Common myeloid progenitor, CD34-positive (primary cell): ENCODE measurements around the gene FUS.

ENCODE experiments used
- CTCF ChIA-PET: fragments of 350-600 bp; sonication (Branson Sonifier 250); formaldehyde crosslinking; loops from one replicate; lab custom pipeline; 2021; ENCODE audit warnings: antibody characterized with exemption; lab: Charles Lee
- POLR2A ChIA-PET: fragments of 350-600 bp; sonication (Branson Sonifier 250); formaldehyde crosslinking; loops from one replicate; lab custom pipeline; 2021; ENCODE audit warnings: antibody characterized with exemption; lab: Charles Lee
- DNase-seq, 3 donors: peaks; one replicate each; pipeline versions ENCODE4 v3.0.0 to v3.0.0-alpha.2; 2013
- H3K27ac ChIP-seq, 2 experiments: 1 replicate in 1 of 2; 2 replicates in 1 of 2; pipeline ENCODE4 v1.7.0; 2013; ENCODE audit warnings: inconsistent platforms in 2 of 2, low read length in 2 of 2, mild to moderate bottlenecking in 2 of 2, low read depth in 1 of 2, moderate library complexity in 1 of 2; ENCODE audit not compliant: severe bottlenecking in 2 of 2, insufficient read depth in 1 of 2, poor library complexity in 1 of 2
- H3K27me3 ChIP-seq, 5 experiments: replicated peaks in 2 of 5; 1 replicate in 3 of 5; 2 replicates in 2 of 5; pipeline versions ENCODE4 v1.6.1 to v1.7.0; 2013; ENCODE audit warnings: low read length in 4 of 5, mild to moderate bottlenecking in 2 of 5, moderate library complexity in 2 of 5, inconsistent platforms in 1 of 5; ENCODE audit not compliant: insufficient read depth in 5 of 5, control insufficient read depth in 4 of 5
- H3K36me3 ChIP-seq, 4 experiments: 1 replicate in 2 of 4; 2 replicates in 2 of 4; pipeline versions ENCODE4 v1.6.1 to v1.7.0; 2013; ENCODE audit warnings: low read length in 3 of 4, control low read depth in 1 of 4, mild to moderate bottlenecking in 1 of 4; ENCODE audit not compliant: control insufficient read depth in 4 of 4, insufficient read depth in 4 of 4
- H3K4me1 ChIP-seq, 4 experiments: 1 replicate in 3 of 4; 2 replicates in 1 of 4; pipeline versions ENCODE4 v1.6.1 to v1.7.1; 2013; ENCODE audit warnings: low read length in 3 of 4, mild to moderate bottlenecking in 3 of 4, control low read depth in 1 of 4, inconsistent platforms in 1 of 4, moderate library complexity in 1 of 4; ENCODE audit not compliant: control insufficient read depth in 4 of 4, insufficient read depth in 4 of 4; ENCODE audit errors: control extremely low read depth in 1 of 4
- H3K4me3 ChIP-seq, 7 experiments: 1 replicate in 4 of 7; 2 replicates in 3 of 7; pipeline versions ENCODE4 v1.5.1 to v1.7.0; 2013; ENCODE audit warnings: mild to moderate bottlenecking in 7 of 7, low read length in 6 of 7, moderate library complexity in 6 of 7, inconsistent platforms in 2 of 7, low read depth in 2 of 7, control low read depth in 1 of 7; ENCODE audit not compliant: insufficient read depth in 4 of 7, control insufficient read depth in 1 of 7; ENCODE audit errors: extremely low read depth in 1 of 7
- H3K9me3 ChIP-seq, 5 experiments: 1 replicate in 4 of 5; 2 replicates in 1 of 5; pipeline versions ENCODE4 v1.6.1 to v1.7.1; 2013; ENCODE audit warnings: low read length in 4 of 5, mild to moderate bottlenecking in 2 of 5, inconsistent platforms in 1 of 5, low read depth in 1 of 5, moderate library complexity in 1 of 5; ENCODE audit not compliant: control insufficient read depth in 4 of 5, insufficient read depth in 2 of 5; ENCODE audit errors: control extremely low read depth in 1 of 5
- WGBS: methylation state at CpG from one replicate; pipeline ENCODE4 v1.1.5; 2013; ENCODE audit not compliant: insufficient coverage; 5-methylcytosine and 5-hydroxymethylcytosine counted together

FUS gene

GRCh38 chr16:31228206-31228605, 48.3 kb downstream of the FUS start:
- H3K36me3 ChIP-seq, result no peaks in the 10 kb centered on the region
- no peak overlapping the region for H3K4me3 ChIP-seq
- H3K27me3 ChIP-seq, result no peaks in the 10 kb centered on the region
- CTCF ChIA-PET, result interaction anchor here (1.4 to 2.2 kb wide), 3 partner anchors 8 to 31 kb away, joined by 3 to 12 read pairs (median 4); partner anchors contain the start of gene PYDC1
- no peaks in the 10 kb centered on the region for H3K9me3 ChIP-seq
- POLR2A ChIA-PET, result no interaction called here
- no peak overlapping the region for H3K27ac ChIP-seq
- H3K4me1 ChIP-seq, result peaks cover 0 to 6% (median 5%) of the 10 kb centered on the region in 4 experiments
- DNase-seq, result no peak
- 100% methylated on average over 3 of the region's 4 CpGs for WGBS

- DNase-seq, result peak in 2 of 3 donors; percentile 68 to 71
- 43% methylated on average over 9 of the region's 10 CpGs for WGBS
- POLR2A ChIA-PET, result no interaction called here
- no peak overlapping the region for H3K4me3 ChIP-seq
- no peaks in the 10 kb centered on the region for H3K36me3 ChIP-seq
- H3K27ac ChIP-seq, result peak overlapping the region in 1 of 2 experiments; percentile 58
- peaks cover 0 to 3% (median 1%) of the 10 kb centered on the region in 5 experiments for H3K9me3 ChIP-seq
- CTCF ChIA-PET, result interaction anchor here (1.3 to 1.5 kb wide), 2 partner anchors 13 to 27 kb away, joined by 5 to 6 read pairs; partner anchors contain the start of genes PYCARD and PYDC1
- no peaks in the 10 kb centered on the region for H3K27me3 ChIP-seq
- peaks cover 0 to 6% (median 5%) of the 10 kb centered on the region in 4 experiments for H3K4me1 ChIP-seq
Observed at GRCh38 chr16:31229501-31229900, 49.6 kb downstream of the FUS start.

DNA sequence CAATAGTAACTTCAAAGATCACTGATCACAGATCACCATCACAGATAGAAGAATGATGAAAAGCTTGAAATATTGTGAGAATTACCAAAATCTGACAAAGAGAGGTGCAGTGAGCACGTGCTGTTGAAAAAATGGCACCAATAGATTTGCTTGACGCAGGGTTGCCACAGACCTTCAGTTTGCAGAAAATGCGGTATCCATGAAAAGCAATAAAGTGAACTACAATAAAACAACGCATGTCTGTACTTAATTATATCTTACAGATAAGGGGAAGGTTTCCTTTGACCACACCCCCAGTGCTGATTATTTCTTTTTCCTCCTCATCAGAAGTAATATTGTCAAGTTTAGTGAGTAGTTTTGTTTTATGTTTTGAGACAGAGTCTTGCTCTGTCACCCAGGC, 58.1 kb downstream of the FUS start:
- Histone ChIP-seq H3K36me3 (no peaks in the 10 kb centered on the region), H3K9me3 (peaks cover 0 to 9% (median 7%) of the 10 kb centered on the region in 5 experiments), H3K4me3 (no peak overlapping the region), H3K27me3 (no peaks in the 10 kb centered on the region), H3K27ac (no peak overlapping the region), H3K4me1 (peaks cover 0 to 6% (median 0%) of the 10 kb centered on the region in 4 experiments)
- no peak for DNase-seq
- CTCF ChIA-PET, result no interaction called here
- POLR2A ChIA-PET, result no interaction called here
- WGBS, result 100% methylated on average over 2 of the region's 4 CpGs
